Activated effector memory CD4-positive, alpha-beta T cell treated with anti-CD3 and anti-CD28 coated beads, Interleukin-2, amount 50 U/mL, for 16 hours (primary cell): Measurements from ENCODE around the gene DLG5.

Source experiments
- DNase-seq: peaks from one replicate; pipeline ENCODE4 v3.0.0-alpha.2; 2020

Gene DLG5

GRCh38 chr10:77817541-77817940 lies 109.0 kb downstream of the DLG5 start:
- no peak for DNase-seq

- DNase-seq, result no peak
Observed at GRCh38 chr10:77816311-77816710, 110.2 kb downstream of the DLG5 start.

- DNase-seq, result no peak
Observed at GRCh38 chr10:77812741-77813140, 113.8 kb downstream of the DLG5 start.

GRCh38 chr10:77811831-77812430 lies 114.6 kb downstream of the DLG5 start:
- no peak for DNase-seq

- DNase-seq, result no peak
Observed at GRCh38 chr10:77810446-77811335, 115.9 kb downstream of the DLG5 start.

GRCh38 chr10:77809336-77809735 lies 117.2 kb downstream of the DLG5 start:
- DNase-seq, result no peak

GRCh38 chr10:77807706-77808105 lies 118.8 kb downstream of the DLG5 start:
- peak; percentile 30 for DNase-seq

- DNase-seq, result no peak
Observed at GRCh38 chr10:77806511-77807157, 119.9 kb downstream of the DLG5 start.

- no peak for DNase-seq
Observed at GRCh38 chr10:77805676-77806075, 120.9 kb downstream of the DLG5 start.

- peak; percentile 13 for DNase-seq
Observed at GRCh38 chr10:77804371-77804770, 122.2 kb downstream of the DLG5 start.

- DNase-seq, result peak; percentile 75
Observed at GRCh38 chr10:77801474-77802161, 124.9 kb downstream of the DLG5 start.

GRCh38 chr10:77800738-77801266 lies 125.8 kb downstream of the DLG5 start:
- peak; percentile 43 for DNase-seq

- DNase-seq, result peak; percentile 36
Observed at GRCh38 chr10:77800320-77800719, 126.2 kb downstream of the DLG5 start.

- peak; percentile 42 for DNase-seq
Observed at GRCh38 chr10:77799352-77799751, 127.2 kb downstream of the DLG5 start.

GRCh38 chr10:77798940-77799339 lies 127.6 kb downstream of the DLG5 start:
- DNase-seq, result no peak

GRCh38 chr10:77796311-77796915 lies 130.1 kb downstream of the DLG5 start:
- DNase-seq, result peak; percentile 47

GRCh38 chr10:77795426-77796055 lies 131.0 kb downstream of the DLG5 start:
- DNase-seq, result peak; percentile 49

- peak; percentile 57 for DNase-seq
Observed at GRCh38 chr10:77794256-77795142, 132.1 kb downstream of the DLG5 start.

- DNase-seq, result peak; percentile 58
Observed at GRCh38 chr10:77793831-77794230, 132.7 kb downstream of the DLG5 start.

GRCh38 chr10:77792155-77792554 lies 134.4 kb downstream of the DLG5 start:
- DNase-seq, result peak; percentile 51

- no peak for DNase-seq
Observed at GRCh38 chr10:77791506-77791905, 135.0 kb downstream of the DLG5 start.
